Renal cortex interstitium (tissue), 11 donors: ENCODE results near the gene KCTD12. TPM values are rescaled to one million over a fixed set of nuclear protein-coding genes. Genes with fewer than 3 reads are reported as not detected.

Source experiments
- DNase-seq, 11 donors: peaks; one replicate each; pipeline ENCODE4 v3.0.0-alpha.2; 2013; ENCODE audit warnings: low read depth in 9 of 11, low spot score in 4 of 11; ENCODE audit errors: extremely low read depth in 1 of 11
- polyA plus RNA-seq, 3 donors: library from polyadenylated mRNA; unstranded; fragments of 120-200 nt; gene quantifications; one replicate each; pipeline ENCODE4 v1.2.1, GENCODE V29; 2013; ENCODE audit not compliant: insufficient read length in 3 of 3

Gene KCTD12
- polyA plus RNA-seq, 3 donors = 87.9 to 92.8 (median 90.1) TPM

DNA sequence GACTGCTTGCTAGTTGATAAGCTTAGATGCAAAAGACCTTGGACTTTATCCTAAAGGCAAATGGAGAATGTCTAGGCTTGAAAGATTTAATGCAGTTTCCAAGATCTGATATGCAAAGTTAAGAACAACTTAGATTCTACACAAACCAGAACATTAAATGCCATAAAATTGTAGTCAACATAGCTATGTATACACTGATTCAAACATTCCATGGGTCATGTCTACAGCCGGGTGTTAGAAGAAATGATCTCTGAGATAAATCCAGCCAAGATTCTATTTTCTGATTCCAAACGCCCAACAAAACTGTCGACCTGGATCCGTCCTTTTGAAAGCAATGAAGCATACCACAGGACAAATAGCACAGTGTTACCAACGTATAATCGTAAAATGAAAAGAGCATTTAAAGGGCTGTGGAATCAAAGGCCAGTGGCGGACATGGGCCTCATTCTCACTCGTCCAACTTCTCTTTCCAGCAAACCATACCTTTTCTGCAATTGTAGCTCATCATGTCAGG, 52.7 kb downstream of the KCTD12 start:
- DNase-seq = no peak

DNA sequence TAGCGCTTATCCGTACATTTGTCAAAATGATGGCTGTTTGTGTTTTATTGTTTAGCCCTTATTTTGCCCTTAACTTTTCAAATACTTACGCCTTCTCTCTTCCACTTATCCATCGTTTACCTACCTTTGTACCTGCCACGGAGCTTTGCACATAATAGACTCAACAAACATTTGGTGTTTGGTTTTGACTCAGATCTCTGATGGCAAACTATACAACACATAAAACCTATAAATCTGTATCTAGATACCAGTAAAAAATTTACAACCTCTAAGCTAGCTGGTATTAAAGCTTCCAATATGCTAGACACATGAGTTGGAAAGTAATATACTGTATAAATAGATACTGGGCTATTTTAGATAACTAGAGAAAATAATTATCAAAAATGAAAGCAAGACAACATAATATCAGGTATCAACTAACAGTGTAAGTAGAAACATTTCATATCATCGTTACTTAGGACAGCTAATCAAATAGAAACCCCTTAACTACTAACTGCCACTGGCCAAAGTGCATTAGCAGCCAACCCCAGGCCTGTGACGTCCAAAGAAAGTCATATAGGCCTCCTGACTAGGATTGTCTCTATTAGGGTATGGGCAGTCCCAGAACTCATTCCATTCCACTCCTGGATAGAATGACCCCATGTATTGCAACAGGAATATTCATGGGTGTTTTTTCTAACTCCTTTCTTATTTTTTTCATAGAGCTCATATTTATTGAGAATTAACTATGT, 53.8 kb downstream of the KCTD12 start:
- no peak for DNase-seq

DNA sequence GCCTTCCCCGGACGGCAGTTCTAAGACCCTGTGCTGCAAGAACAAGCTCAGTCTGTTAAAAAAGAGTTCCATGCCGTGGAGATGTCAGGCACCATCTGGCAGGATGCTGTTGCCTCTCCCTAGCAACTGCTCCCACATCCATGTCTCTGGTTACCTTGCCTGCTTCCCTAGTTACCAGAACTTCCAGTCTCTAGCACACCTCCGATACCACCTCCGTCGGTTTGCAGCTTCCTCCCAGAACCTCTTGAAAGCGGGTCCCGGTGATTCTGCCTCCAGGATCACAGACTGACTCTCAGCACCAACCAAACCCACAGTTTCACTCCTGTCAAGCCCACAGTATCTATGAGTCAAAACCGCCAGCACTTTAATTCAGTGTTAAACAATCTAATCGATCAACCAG, 55.4 kb downstream of the KCTD12 start:
- no peak for DNase-seq

Other genes with a start within 250 kb of the KCTD12 start
- gene ACOD1, start 62.1 kb upstream of the KCTD12 start, polyA plus RNA-seq = not detected
- gene CLN5, start 105.7 kb upstream of the KCTD12 start, polyA plus RNA-seq = 10 to 100 TPM; 40.8 to 53.9 (median 50.7) TPM
- gene FBXL3, start 140.8 kb upstream of the KCTD12 start, polyA plus RNA-seq = 10 to 100 TPM; 51.8 to 63.4 (median 61.9) TPM